HG02763 (cell line): ENCODE results near the gene CALM3.

Experiments used
- ATAC-seq: cut with Tn5 transposase; IDR thresholded peaks from one replicate; pipeline ENCODE4 v1.9.1; 2021; ENCODE audit warnings: mild to moderate bottlenecking, moderate library complexity; ENCODE audit not compliant: unreplicated experiment

CALM3 gene

DNA sequence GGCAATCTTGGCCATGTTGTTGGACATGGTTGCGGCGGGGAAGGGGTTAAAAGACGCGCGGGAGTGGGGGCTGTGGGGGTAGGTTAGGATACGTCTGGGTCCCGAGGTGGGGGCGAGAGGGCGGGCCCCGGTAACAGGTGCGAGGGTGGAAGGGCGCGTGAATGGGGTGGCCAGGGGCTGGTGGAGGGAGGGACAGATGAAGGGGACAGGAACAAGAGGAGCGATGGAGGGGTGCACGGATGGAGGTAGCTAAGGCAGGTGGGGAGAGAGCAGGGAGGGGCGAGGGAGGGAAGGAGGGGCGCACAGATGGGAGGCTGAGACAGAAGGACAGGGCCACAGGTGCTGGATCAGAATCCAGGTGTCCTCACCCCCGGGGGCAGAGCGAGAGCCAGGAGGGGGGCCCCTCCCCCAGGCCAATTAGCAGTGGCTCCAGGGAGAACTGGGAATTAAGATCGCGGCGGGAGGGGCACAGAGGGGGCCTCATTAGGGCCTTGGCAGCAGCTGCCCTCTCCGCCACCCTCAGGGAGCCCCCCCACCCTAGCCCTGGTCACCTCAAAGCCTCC, 33.6 kb downstream of the CALM3 start:
- no peak for ATAC-seq

DNA sequence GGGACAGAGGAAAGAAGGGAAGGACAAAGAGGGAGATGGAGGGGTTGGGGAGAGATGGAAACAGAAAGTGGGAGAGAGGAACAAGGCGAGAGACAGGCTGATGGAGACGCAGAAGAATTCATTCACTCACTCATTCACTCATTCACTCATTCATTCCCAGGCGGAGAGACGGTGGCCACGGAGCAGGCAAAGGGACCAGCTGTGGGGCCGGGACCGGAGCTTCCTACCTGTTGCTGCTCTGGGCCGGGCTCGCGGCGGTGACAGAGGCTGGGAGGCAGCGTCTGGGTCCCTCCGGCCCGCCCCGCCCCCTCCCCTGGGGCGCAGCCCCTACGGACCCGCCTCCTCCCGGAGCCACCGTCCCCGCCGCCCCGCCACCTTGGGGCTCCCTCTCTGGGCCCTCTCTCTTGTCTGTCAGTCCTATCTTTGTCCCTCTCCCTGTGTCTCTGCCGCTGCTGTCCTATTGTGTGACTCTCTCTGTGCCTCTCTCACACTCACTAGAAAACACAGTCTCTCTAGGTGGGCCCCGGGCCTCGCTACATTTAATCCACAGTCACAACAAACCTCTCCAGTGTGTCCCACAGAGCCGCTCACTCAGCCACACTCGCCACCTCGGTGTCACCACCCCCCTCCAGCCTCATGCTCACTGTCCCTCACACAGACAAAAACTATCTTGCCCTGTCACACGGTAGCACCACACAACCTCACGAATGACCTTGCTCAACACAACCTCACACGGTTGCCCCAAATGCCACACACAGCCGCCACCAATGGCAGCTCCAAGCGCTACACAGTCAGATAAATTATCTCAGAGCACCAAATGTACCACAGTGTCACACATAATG, 35.0 kb downstream of the CALM3 start, which contains the start of gene GNG8:
GNG8 (minus strand) TSS at position 283 of the 842 bp plus-strand sequence. CDS start 1,520 bp downstream, outside the sequence.
- ATAC-seq, result no peak

DNA sequence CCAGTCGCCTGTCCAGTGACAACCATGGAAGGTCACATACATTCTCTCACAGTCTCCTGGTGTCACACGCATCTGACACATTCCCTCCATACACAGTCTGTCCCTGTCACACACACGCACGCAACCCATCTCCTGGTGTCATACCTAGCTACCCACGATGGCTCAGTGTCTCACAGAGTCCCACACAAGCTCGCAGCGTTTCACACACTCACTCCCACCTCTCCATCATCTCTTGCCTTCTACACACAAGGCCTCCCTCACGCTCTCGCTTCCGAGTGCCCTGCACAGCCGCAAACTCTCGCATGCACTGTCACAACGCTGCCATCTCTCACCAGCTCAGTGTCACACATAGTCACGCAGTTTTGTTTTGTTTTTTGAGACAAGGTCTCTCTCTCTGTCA, 36.1 kb downstream of the CALM3 start:
- no peak for ATAC-seq

DNA sequence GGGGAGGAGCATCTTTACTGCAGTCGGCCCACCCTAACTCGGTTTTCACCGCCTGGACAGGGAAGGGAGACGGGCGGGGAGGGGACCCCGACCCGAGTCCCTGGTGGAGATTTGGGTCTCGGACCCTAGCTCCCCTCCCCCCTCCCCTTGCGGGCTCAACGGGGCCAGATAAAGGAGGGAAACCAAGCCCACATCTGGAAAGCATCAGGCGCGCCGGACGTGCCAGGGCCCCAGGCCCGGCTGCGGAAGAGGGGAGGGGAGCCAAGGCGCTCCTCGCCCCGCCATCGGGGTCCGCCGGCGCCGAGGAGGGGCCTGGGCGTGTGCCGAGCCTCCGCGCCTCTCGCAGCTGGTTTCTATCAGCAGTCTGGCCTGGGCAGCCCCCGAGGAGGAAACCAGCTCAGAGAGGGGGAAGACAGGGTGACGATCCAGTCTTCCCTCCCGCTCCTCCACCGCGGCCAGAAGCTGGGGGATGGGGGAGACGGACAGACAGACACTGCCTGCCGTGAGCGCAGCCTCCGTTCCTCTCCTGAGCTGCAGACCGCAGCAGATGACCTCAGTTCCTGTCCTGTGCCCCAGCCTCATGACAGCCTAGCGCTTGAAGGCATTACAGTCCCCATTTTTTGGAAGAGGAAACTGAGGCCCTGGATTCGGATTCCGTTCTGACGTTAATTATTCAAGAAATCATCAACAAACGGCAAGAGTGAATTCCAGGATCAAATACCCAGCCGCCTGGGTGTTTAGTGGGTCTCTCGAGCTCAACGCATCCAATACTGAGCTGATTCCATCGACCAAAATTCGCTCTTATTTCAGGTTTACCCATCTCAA, 38.4 kb downstream of the CALM3 start:
- no peak for ATAC-seq

DNA sequence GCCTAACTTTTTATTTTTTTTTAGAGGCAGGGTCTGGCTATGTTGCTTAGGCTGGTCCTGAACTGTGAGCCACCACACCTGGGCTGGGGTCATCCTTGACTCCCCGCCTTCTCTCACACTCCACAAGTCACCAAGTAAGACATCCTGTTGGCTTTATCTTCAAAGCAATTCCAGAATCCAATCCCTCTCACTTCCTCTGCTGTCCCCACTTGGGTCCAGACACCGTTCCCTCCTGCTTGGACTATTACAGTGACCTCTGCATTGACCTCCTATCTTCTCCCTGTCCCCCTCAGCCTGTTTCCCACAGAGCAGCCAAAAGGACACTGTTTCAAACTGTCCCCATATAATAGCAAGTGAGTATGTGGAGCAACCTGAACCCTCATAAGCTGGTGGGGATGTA, 39.5 kb downstream of the CALM3 start:
- ATAC-seq, result no peak

DNA sequence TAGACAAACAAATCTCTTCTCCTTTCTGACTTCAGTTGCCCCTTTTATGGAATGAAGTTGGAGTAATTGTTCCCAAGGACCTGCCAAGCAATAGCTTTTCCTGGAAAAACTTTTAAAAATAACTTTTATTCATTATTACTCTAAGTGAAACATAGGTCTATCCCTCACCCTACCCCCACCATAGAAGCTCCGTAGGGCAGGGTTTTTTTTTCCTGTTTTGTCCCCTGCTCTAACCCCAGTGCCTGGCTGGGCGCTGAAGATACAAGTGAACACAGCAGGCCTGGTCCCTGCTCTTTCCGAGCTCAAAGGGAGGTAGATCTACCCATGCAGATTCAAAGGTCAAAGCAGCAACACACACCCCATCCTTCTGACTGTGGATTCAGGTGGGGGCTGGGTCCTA, 43.6 kb downstream of the CALM3 start:
- no peak for ATAC-seq

DNA sequence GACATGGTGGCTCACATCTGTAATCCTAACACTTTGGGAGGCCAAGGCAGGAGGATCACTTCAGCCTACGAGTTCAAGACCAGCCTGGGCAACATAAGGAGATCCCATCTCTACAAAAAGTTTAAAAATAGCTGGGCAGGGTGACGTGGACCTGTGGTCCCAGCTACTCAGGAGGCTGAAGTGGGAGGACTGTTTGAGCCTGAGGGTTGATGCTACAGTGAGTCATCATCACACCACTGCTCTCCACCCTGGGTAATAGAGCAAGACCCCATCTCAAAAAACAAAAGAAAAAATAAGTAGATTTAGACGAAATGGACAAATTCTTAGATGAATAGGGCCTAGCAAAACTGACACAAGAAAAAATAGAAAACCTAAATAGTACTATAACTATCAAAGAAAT, 45.3 kb downstream of the CALM3 start:
- ATAC-seq, result no peak

DNA sequence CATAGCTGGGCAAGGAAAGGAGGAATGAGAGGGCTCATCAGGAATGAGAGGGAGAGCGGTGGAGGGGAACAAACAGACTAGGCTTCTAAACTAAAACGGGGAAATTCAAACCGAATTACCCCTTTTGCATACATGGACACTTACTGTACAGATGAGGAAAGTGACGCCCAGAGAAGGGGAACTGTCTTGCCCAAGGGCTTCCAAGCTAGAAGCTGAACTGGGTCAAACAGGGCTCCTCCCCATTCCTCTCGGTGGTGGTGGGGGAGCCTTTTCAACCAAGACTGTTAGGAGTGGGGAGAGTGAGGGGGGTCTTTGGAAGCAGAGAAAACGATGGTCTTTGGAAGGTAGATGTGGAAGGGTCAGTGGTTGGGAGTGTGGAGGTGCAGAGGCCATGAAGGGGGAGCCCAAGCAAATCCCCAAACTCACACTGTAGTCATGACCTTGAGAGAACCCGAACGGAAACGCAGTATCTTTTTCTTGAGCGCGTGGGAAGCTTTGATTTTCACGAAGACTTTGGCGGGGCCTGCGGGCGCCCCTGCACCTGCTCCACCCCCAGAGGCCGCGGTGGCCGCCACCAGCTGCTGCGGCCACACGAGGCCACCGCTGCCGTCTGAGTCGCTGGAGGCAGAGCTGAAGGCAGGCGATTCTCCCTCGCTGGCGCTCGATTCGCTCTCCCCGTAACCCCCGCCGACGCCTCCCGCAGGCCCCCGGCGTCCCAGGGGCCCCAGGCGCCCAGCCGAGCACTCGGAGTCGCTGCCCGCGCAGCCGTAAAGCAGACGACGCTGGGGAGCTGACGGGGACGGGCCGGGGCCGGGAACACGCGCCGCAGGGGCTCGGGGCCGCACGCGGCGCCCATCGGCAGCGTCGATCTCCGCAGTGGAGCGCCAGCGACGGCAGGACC, 47.2 kb downstream of the CALM3 start:
- no peak for ATAC-seq

DNA sequence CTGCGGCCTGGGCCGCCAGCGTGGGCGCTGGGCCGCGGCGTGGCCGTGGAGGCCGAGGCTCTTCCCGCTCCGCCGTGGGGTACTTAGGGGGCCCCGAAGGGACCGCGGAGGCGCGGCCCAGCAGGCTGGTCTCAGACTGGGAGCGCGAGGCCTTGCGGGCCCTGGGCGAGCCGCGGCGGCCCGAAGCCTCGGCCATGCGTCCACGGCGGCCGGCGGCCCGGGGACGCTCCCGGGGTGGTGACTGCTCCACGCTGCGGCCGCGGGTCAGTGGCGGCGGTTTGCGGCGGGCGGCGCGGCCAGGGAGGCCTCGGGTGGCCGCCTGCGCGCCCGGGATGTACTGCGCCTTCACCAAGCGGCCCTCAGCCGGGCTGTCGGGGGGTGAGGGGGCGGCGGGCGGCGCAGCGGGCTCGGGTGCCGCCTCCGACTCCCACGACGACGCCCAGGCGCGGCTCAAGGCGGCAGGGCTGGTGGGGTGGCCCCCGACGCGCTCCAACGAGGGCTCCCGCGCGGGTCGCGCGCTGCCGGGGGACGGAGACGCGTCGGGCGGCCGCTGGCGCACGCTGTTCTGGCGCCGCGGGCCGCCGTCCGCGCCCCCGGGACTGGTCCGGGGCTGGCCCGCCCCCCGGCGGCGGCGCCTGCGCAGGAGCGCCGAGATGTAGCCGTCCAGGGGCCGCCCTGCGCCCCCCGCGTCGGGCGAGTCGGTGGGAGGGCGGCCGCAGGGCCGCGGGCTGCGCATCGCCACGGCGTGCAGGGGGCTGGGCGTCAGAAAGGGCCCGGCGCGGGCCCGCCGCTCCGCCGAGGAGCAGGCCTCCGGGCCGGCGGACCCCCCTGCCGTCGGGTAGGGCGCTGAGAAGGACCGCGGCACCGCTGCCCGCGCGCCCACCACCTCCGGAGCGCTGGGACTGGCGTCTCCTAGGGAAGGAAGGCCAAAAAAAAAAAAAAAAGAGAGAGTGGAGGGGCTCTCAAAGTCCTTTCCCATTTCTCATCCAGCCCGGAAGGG, 48.1 kb downstream of the CALM3 start:
- no peak for ATAC-seq

DNA sequence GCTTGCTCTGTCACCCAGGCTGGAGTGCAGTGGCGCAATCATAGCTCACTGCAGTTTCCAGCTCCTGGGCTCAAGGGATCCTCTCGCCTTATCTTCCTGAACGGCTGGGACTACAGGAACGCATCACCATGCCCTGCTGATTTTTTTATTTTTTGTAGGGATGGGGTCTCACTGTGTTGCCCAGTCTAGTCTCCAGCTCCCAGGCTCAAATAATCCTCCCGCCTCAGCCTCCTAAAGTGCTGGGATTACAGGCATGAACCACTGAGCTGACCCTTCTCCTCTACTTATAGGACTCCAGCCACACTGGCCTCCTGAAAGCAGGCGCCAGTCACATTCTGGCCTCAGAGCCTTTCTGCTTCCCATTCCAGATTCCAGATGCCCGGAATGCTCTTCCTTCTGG, 49.3 kb downstream of the CALM3 start:
- no peak for ATAC-seq

DNA sequence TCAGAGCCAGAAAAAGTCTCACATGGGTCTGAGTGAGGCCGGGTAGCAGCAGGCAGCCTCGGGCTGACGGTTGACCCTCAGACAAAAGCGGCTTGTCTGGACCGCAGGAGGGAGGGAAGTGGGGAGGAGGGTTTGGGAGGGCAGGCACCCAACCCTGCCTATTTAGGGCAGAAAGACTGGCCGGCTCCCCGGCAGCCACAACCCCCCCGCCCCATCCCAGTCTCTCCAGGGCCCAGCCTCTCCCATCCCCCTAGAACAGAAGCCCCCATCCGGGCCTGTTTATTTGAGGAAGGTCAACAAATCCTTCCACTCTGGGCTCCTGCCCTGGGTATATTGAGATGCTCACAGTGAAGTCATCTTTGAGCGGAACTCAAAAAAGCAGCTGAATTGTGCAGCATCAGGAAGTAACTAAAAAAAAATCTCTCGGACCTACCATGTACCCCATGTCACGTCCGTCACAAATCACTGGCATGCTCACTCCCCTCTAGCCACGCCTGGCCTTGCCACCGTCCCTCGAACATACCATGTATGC, 53.6 kb downstream of the CALM3 start:
- no peak for ATAC-seq

DNA sequence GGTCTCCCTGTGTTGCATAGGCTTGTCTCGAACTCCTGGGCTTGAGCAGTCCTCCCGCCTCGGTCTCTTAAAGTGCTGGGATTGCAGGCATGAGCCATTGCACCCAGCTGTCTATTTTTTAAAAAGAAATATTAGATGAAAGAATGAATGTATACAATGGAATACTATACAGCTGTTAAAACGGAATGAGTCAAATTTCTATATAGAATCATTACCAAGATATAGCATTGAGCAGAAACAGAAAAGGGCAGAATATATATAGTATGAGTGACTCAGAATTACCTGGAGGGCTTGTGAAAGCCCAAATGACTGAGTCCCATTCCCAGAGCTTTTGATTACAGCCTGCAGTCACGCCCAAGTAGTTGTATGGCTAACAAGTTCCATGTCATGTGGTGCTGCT, 55.4 kb downstream of the CALM3 start:
- ATAC-seq, result no peak

DNA sequence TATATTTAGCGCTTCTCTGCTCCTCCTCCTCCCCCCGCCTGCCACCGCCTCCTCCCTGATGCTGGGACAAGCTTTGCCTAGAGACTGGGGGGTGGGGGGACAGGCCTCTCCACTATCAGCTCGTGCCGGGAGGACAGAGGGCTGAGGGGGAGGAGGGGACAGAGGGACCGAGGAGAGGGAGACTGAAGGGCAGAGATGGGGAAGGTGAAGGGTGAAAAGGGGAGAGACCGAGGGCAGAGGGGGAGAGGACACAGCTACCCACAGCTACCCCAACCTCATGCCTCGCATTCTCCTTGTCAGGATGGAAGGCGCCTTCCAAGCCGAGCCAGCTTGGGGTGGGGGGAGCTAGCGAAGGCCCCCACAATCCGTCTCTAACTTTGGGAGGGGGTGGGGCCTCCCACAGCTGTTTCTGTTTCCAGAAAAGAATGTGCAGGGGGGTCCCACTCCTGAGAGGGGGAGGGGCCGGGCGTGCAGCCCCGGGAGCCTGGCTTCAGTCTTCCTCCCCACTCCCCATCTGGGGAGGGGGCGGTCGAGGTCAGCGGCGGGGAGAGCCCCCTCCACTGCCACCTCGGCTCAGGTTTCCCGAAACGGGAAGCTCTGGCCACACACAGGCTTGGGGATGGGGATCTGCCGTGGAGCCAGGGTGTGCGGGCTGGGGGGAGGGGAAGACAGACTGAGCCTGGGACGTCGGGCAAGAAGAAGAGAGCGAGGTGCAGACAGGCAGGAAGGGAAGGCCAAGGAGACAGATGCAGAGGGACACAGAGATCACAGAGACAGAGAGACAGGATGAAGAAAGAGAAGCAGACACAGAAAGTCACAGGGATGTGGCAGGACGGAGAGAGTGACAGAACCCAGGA, 58.2 kb downstream of the CALM3 start:
- no peak for ATAC-seq

DNA sequence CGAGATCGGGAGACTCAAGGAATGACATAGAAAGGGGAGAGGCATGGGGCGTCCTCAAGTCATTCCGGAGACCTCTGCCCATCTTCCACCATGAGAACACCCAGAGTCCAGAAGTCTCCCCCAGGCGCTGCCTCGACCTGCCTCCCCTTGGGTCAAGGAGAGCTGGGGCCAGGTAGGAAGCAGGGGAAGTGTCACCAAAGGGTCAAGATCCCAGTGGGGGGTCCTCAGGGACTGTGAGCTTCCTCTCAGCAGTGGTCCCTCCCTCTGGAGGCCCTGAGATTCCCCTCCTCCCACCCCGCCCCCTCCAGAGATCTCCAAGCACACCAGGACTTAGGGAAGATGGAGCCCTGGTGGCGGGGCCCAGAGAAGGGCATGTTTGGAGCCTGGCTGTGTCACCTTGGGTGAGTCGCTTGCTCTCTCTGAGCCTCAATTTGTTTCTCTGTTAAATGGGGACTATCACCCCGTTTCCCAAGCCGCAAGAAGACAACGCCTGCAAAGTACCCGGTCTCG, 58.9 kb downstream of the CALM3 start:
- ATAC-seq, result no peak
